IMR-90 (cell line): ENCODE measurements around the gene METTL25. TPM values are rescaled to one million over a fixed set of nuclear protein-coding genes. Genes with fewer than 3 reads are reported as not detected.

Experiments
- ATAC-seq: fragments of 200-7000 bp; cut with Tn5 transposase; 2 replicates; pipeline ENCODE4 v1.9.1; 2020; ENCODE audit warnings: low read depth, mild to moderate bottlenecking, moderate library complexity
- BruUV-seq: library from RNA; stranded (reverse); fragments of 400-500 nt; replicated peaks from 2 replicates; lab custom pipeline; 2021; lab: Mats Ljungman, UMichigan
- CTCF ChIA-PET: fragments of 300-600 bp; formaldehyde crosslinking; extraction: SDS; loops from one replicate; lab custom pipeline; 2021; ENCODE audit warnings: antibody characterized with exemption; lab: Yijun Ruan, JAX
- POLR2A ChIA-PET: fragments of 300-600 bp; sonication (Branson Sonifier 250); formaldehyde crosslinking; loops from one replicate; lab custom pipeline; 2022; ENCODE audit warnings: antibody characterized with exemption; ENCODE audit not compliant: unreplicated experiment; lab: Charles Lee
- DNase-seq: peaks from one replicate; pipeline ENCODE4 v3.0.0; 2013
- H2AFZ ChIP-seq: replicated peaks from 2 replicates; pipeline ENCODE3; 2013; ENCODE audit warnings: low read length, mild to moderate bottlenecking; ENCODE audit not compliant: poor library complexity
- H2AK5ac ChIP-seq: 2 replicates; pipeline ENCODE4 v1.6.1; 2013; ENCODE audit warnings: low read depth, low read length, inconsistent platforms
- H2AK9ac ChIP-seq: replicated peaks from 2 replicates; pipeline ENCODE3; 2013; ENCODE audit warnings: mild to moderate bottlenecking, low read depth, low read length, moderate library complexity; ENCODE audit not compliant: poor library complexity
- H2BK120ac ChIP-seq: 2 replicates; pipeline ENCODE4 v1.6.1; 2013; ENCODE audit warnings: low read depth, low read length, inconsistent platforms
- H2BK15ac ChIP-seq: 3 replicates; pipeline ENCODE4 v1.6.1; 2013; ENCODE audit warnings: low read depth, low read length, inconsistent platforms
- H2BK20ac ChIP-seq: 2 replicates; pipeline ENCODE4 v1.6.1; 2013; ENCODE audit warnings: low read depth, mild to moderate bottlenecking, inconsistent platforms, low read length, moderate library complexity
- H2BK5ac ChIP-seq: 2 replicates; pipeline ENCODE4 v1.6.1; 2013; ENCODE audit warnings: mild to moderate bottlenecking, low read depth, low read length, inconsistent platforms; ENCODE audit not compliant: poor library complexity, severe bottlenecking
- H3K14ac ChIP-seq: replicated peaks from 2 replicates; pipeline ENCODE4 v1.6.1; 2013; ENCODE audit warnings: low read depth, low read length, inconsistent platforms
- H3K18ac ChIP-seq: 2 replicates; pipeline ENCODE4 v1.6.1; 2013; ENCODE audit warnings: low read depth, low read length, control low read depth
- H3K23ac ChIP-seq: 2 replicates; pipeline ENCODE4 v1.6.1; 2013; ENCODE audit warnings: low read depth, low read length, inconsistent platforms
- H3K27ac ChIP-seq: 2 replicates; pipeline ENCODE4 v1.5.1; 2013; ENCODE audit warnings: mild to moderate bottlenecking, control low read depth, low read length; ENCODE audit not compliant: insufficient read depth
- H3K27me3 ChIP-seq: 2 replicates; pipeline ENCODE4 v1.6.1; 2013; ENCODE audit warnings: low read length; ENCODE audit not compliant: control insufficient read depth, insufficient read depth
- H3K36me3 ChIP-seq: 2 replicates; pipeline ENCODE4 v1.6.1; 2013; ENCODE audit warnings: low read length, mixed read lengths; ENCODE audit not compliant: control insufficient read depth, insufficient read depth
- H3K4ac ChIP-seq: 2 replicates; pipeline ENCODE4 v1.6.1; 2013; ENCODE audit warnings: low read depth, low read length, inconsistent platforms
- H3K4me1 ChIP-seq: 2 replicates; pipeline ENCODE4 v1.6.1; 2013; ENCODE audit warnings: low read length, mixed read lengths; ENCODE audit not compliant: control insufficient read depth, insufficient read depth
- H3K4me2 ChIP-seq: 2 replicates; pipeline ENCODE4 v1.6.1; 2013; ENCODE audit warnings: low read depth, mild to moderate bottlenecking, control low read depth, low read length, moderate library complexity
- H3K4me3 ChIP-seq: 2 replicates; pipeline ENCODE4 v1.5.1; 2013; ENCODE audit warnings: low read depth, mild to moderate bottlenecking, control low read depth, low read length, moderate library complexity; ENCODE audit not compliant: insufficient read depth
- H3K56ac ChIP-seq: 2 replicates; pipeline ENCODE4 v1.6.1; 2013; ENCODE audit warnings: low read length, inconsistent platforms; ENCODE audit not compliant: insufficient read depth; ENCODE audit errors: extremely low read depth
- H3K79me1 ChIP-seq, 2 experiments: 2 replicates each; pipeline ENCODE4 v1.6.1; 2013; ENCODE audit warnings: low read length in 2 of 2, inconsistent platforms in 1 of 2, low read depth in 1 of 2
- H3K9ac ChIP-seq: 2 replicates; pipeline ENCODE4 v1.6.1; 2013; ENCODE audit warnings: low read depth, low read length, control low read depth
- H3K9me1 ChIP-seq: 2 replicates; pipeline ENCODE4 v1.6.1; 2013; ENCODE audit warnings: low read length, inconsistent platforms; ENCODE audit not compliant: insufficient read depth
- H3K9me3 ChIP-seq: 2 replicates; pipeline ENCODE4 v1.6.1; 2013; ENCODE audit warnings: low read length; ENCODE audit not compliant: control insufficient read depth, insufficient read depth
- H4K20me1 ChIP-seq: 2 replicates; pipeline ENCODE4 v1.6.1; 2013; ENCODE audit warnings: low read length, inconsistent platforms; ENCODE audit not compliant: insufficient read depth
- H4K5ac ChIP-seq: 2 replicates; pipeline ENCODE4 v1.6.1; 2013; ENCODE audit warnings: mild to moderate bottlenecking, low read depth, low read length, control low read depth
- H4K8ac ChIP-seq, 2 experiments: 2 replicates each; pipeline ENCODE4 v1.6.1; 2013; ENCODE audit warnings: low read depth in 2 of 2, low read length in 2 of 2, control low read depth in 1 of 2, inconsistent platforms in 1 of 2
- H4K91ac ChIP-seq: 2 replicates; pipeline ENCODE4 v1.6.1; 2013; ENCODE audit warnings: low read depth, low read length, inconsistent platforms; ENCODE audit not compliant: insufficient read depth
- BHLHE40 ChIP-seq: fragments of 150-350 bp; IDR thresholded peaks from 2 replicates; pipeline ENCODE4 v1.6.1; 2016; ENCODE audit warnings: mild to moderate bottlenecking, low read depth, low read length
- CEBPB ChIP-seq: IDR thresholded peaks from 2 replicates; pipeline ENCODE4 v1.6.1; 2012; ENCODE audit warnings: low read depth, low read length, improper control_type of control experiment
- CHD1 ChIP-seq: IDR thresholded peaks from 2 replicates; pipeline ENCODE4 v1.6.1; 2012; ENCODE audit warnings: low read depth, low read length, improper control_type of control experiment
- FOS ChIP-seq: fragments of 150-350 bp; IDR thresholded peaks from 2 replicates; pipeline ENCODE4 v1.6.1; 2016; ENCODE audit warnings: low read depth, low read length
- MAFK ChIP-seq: IDR thresholded peaks from 2 replicates; pipeline ENCODE4 v1.6.1; 2012; ENCODE audit warnings: low read depth, low read length, improper control_type of control experiment
- MAZ ChIP-seq: IDR thresholded peaks from 2 replicates; pipeline ENCODE4 v1.6.1; 2012; ENCODE audit warnings: low read depth, mild to moderate bottlenecking, low read length, improper control_type of control experiment, moderate library complexity, borderline replicate concordance
- MXI1 ChIP-seq: IDR thresholded peaks from 2 replicates; pipeline ENCODE4 v1.6.1; 2012; ENCODE audit warnings: low read depth, mild to moderate bottlenecking, low read length, moderate library complexity, borderline replicate concordance
- NFE2L2 ChIP-seq: fragments of 150-350 bp; IDR thresholded peaks from 2 replicates; pipeline ENCODE4 v1.6.1; 2016; ENCODE audit warnings: low read depth, mild to moderate bottlenecking, low read length
- POLR2A ChIP-seq: IDR thresholded peaks from 2 replicates; pipeline ENCODE4 v1.6.1; 2012; ENCODE audit warnings: mild to moderate bottlenecking, low read depth, low read length
- RAD21 ChIP-seq: IDR thresholded peaks from 2 replicates; pipeline ENCODE4 v1.6.1; 2012; ENCODE audit warnings: low read length, improper control_type of control experiment
- RCOR1 ChIP-seq: IDR thresholded peaks from 2 replicates; pipeline ENCODE4 v1.6.1; 2012; ENCODE audit warnings: mild to moderate bottlenecking, low read length, improper control_type of control experiment; ENCODE audit not compliant: insufficient replicate concordance
- RFX5 ChIP-seq: IDR thresholded peaks from 2 replicates; pipeline ENCODE4 v1.8.0; 2012; ENCODE audit warnings: low read depth, mild to moderate bottlenecking, low read length, moderate library complexity
- SMC3 ChIP-seq: fragments of 150-350 bp; IDR thresholded peaks from 2 replicates; pipeline ENCODE4 v1.6.1; 2016; ENCODE audit warnings: low read depth, mild to moderate bottlenecking, antibody characterized with exemption, low read length, moderate library complexity
- WGBS, 2 experiments: methylation state at CpG; one replicate each; pipeline versions ENCODE4 v1.1.5 to v1.1.7; 2013; ENCODE audit warnings: missing lambda C conversion rate in 2 of 2; ENCODE audit not compliant: insufficient read length in 1 of 2; ENCODE audit errors: extremely low coverage in 2 of 2; 5-methylcytosine and 5-hydroxymethylcytosine counted together
- dilution Hi-C: fragments of 300-500 bp; cut with HindIII; formaldehyde crosslinking; loops from one replicate; pipeline ENCODE4 v1.14.3; 2018; ENCODE audit warnings: low sequenced_read_pairs; ENCODE audit not compliant: unreplicated experiment
- in situ Hi-C: fragments of 300-500 bp; cut with MboI; formaldehyde crosslinking; loops from 3 replicates; pipeline ENCODE4 v1.14.3; 2019; ENCODE audit warnings: low sequenced_read_pairs, inconsistent platforms, mixed read lengths
- intact Hi-C: fragments of 100-400 bp; cut with micrococcal nuclease; formaldehyde crosslinking; loops from 2 replicates; pipeline ENCODE4 v1.10.0; 2022
- polyA plus RNA-seq, 3 experiments: library from polyadenylated mRNA; depleted of rRNA; stranded (reverse); fragments of >200 nt; gene quantifications; 2 replicates each; pipeline ENCODE4 v1.2.3, GENCODE V29; 2012; ENCODE audit warnings: low replicate concordance in 1 of 3
- total RNA-seq: library from RNA; depleted of rRNA; stranded (reverse); fragments of >200 nt; gene quantifications from 2 replicates; pipeline ENCODE4 v1.2.3, GENCODE V29; 2012
- TF ChIP-seq, protein P1 (sequence below): fragments of 150-350 bp; IDR thresholded peaks from 2 replicates; pipeline ENCODE4 v1.6.1; 2016; ENCODE audit warnings: low read depth, mild to moderate bottlenecking, low read length, moderate library complexity, borderline replicate concordance
- TF ChIP-seq, protein P2 (sequence below): fragments of 150-350 bp; IDR thresholded peaks from 2 replicates; pipeline ENCODE4 v1.6.1; 2017; ENCODE audit warnings: mild to moderate bottlenecking, antibody characterized with exemption, low read length, low read depth
- TF ChIP-seq, protein P3 (sequence below): conservative IDR thresholded peaks from 2 replicates; pipeline ENCODE4 v1.5.1; 2012; ENCODE audit warnings: mild to moderate bottlenecking, low read depth, low read length, improper control_type of control experiment

The METTL25 gene
- total and polyA plus RNA-seq, 2 of the 4 experiments (the other 2 are of a cell fraction), result 2.6 to 3.0 TPM

DNA sequence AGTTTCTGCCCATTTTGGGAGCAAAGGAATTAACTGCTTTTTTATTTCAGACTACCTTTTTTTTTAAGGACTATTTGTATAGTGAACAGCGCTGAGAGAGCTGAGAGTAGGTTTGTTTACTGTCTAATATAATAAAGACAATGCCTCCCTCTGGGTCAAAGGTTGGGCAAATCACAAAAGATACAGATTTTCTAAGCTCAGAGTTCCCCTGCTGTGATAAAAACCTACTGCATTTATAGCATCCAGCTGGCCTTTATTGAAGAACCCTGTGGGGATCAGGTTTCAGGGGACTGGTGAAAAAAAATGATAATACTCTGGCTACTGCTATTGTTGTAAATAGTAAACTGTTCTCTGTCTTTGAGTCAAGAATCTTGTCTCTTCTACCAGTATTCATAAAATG lies 28.8 kb upstream of the METTL25 start:
- CTCF ChIA-PET, result no interaction called here
- in situ Hi-C loops, result loop anchor here (25.0 kb wide), 1 partner anchor 692 kb away; no protein-coding TSS in a partner anchor
- Histone ChIP-seq H3K23ac (no peak overlapping the region), H2BK120ac (no peak overlapping the region), H3K27me3 (no peaks in the 10 kb centered on the region), H3K4me1 (no peaks in the 10 kb centered on the region), H2AK9ac (no peak overlapping the region), H3K4me3 (no peak overlapping the region), H3K9ac (no peak overlapping the region), H3K4me2 (no peak overlapping the region), H2BK20ac (no peak overlapping the region), H3K9me3 (no peaks in the 10 kb centered on the region), H2AFZ (no peak overlapping the region), H3K79me1 (no peaks in the 10 kb centered on the region), H3K56ac (no peak overlapping the region), H3K27ac (no peak overlapping the region), H3K14ac (no peak overlapping the region), H2AK5ac (no peak overlapping the region), H3K18ac (no peak overlapping the region), H4K91ac (no peak overlapping the region), H2BK15ac (no peak overlapping the region), H2BK5ac (no peak overlapping the region), H3K4ac (no peak overlapping the region), H3K9me1 (no peaks in the 10 kb centered on the region), H3K36me3 (no peaks in the 10 kb centered on the region), H4K8ac (no peak overlapping the region), H4K5ac (no peak overlapping the region), H4K20me1 (no peaks in the 10 kb centered on the region)
- ATAC-seq (no peak), DNase-seq (no peak)
- intact Hi-C loops, result loop anchor here (5.0 kb wide), 1 partner anchor 877 kb away; no protein-coding TSS in a partner anchor
- WGBS, 2 experiments, result no CpG with 5 or more reads among the region's 1 CpG
- no TSS peak for BruUV-seq
- POLR2A ChIA-PET, result no interaction called here
- dilution Hi-C loops, result no loop called here
- TF ChIP-seq RCOR1 (no peak), RAD21 (no peak), CHD1 (no peak), MAFK (no peak), MAZ (no peak), RFX5 (no peak), MXI1 (no peak), SMC3 (no peak), POLR2A (no peak), FOS (no peak), BHLHE40 (no peak), NFE2L2 (no peak), CEBPB (no peak)
- TF ChIP-seq, protein P1, sequence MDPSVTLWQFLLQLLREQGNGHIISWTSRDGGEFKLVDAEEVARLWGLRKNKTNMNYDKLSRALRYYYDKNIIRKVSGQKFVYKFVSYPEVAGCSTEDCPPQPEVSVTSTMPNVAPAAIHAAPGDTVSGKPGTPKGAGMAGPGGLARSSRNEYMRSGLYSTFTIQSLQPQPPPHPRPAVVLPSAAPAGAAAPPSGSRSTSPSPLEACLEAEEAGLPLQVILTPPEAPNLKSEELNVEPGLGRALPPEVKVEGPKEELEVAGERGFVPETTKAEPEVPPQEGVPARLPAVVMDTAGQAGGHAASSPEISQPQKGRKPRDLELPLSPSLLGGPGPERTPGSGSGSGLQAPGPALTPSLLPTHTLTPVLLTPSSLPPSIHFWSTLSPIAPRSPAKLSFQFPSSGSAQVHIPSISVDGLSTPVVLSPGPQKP, result no peak
- TF ChIP-seq, protein P2, sequence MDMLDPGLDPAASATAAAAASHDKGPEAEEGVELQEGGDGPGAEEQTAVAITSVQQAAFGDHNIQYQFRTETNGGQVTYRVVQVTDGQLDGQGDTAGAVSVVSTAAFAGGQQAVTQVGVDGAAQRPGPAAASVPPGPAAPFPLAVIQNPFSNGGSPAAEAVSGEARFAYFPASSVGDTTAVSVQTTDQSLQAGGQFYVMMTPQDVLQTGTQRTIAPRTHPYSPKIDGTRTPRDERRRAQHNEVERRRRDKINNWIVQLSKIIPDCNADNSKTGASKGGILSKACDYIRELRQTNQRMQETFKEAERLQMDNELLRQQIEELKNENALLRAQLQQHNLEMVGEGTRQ, result no peak
- TF ChIP-seq, protein P3, sequence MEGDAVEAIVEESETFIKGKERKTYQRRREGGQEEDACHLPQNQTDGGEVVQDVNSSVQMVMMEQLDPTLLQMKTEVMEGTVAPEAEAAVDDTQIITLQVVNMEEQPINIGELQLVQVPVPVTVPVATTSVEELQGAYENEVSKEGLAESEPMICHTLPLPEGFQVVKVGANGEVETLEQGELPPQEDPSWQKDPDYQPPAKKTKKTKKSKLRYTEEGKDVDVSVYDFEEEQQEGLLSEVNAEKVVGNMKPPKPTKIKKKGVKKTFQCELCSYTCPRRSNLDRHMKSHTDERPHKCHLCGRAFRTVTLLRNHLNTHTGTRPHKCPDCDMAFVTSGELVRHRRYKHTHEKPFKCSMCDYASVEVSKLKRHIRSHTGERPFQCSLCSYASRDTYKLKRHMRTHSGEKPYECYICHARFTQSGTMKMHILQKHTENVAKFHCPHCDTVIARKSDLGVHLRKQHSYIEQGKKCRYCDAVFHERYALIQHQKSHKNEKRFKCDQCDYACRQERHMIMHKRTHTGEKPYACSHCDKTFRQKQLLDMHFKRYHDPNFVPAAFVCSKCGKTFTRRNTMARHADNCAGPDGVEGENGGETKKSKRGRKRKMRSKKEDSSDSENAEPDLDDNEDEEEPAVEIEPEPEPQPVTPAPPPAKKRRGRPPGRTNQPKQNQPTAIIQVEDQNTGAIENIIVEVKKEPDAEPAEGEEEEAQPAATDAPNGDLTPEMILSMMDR, result no peak
